ENCODE measurements around the gene PIGN. TPM values are rescaled to one million over a fixed set of nuclear protein-coding genes. Genes with fewer than 3 reads are reported as not detected.

The PIGN gene
- total and polyA plus RNA-seq, 2 donors (not counting 3 experiments of a cell fraction or from before 2014, with no cell fraction given) = 13.7 to 26.1 TPM

- Histone ChIP-seq H3K9ac (replicated peaks; ENCODE audit: extremely low read depth, insufficient read depth, low read length) (no peak overlapping the region), H3K27ac (ENCODE audit: insufficient read depth, low read depth, low read length) (no peak overlapping the region), H4K20me1 (replicated peaks; ENCODE audit: control insufficient read depth, extremely low read depth, insufficient read depth, low read length) (no peaks in the 10 kb centered on the region), H3K4me3 (replicated peaks in 1 of 3; ENCODE audit: insufficient read depth in 1 of 3, low read depth in 1 of 3, low read length in 3 of 3) (no peak overlapping the region), H3K4me1 (ENCODE audit: control insufficient read depth, extremely low read depth, insufficient read depth, low read length) (no peaks in the 10 kb centered on the region), H3K27me3 (ENCODE audit: control insufficient read depth in 2 of 2, insufficient read depth in 2 of 2, low read length in 2 of 2) (no peaks in the 10 kb centered on the region), H3K9me3 (replicated peaks; ENCODE audit: control insufficient read depth, insufficient read depth, low read length) (no peaks in the 10 kb centered on the region), H3K79me2 (ENCODE audit: control insufficient read depth, insufficient read depth, low read length) (no peaks in the 10 kb centered on the region), H2AFZ (ENCODE audit: low read depth, low read length) (no peak overlapping the region), H3K36me3 (ENCODE audit: control insufficient read depth in 2 of 2, extremely low read depth in 1 of 2, insufficient read depth in 2 of 2, low read length in 2 of 2) (peaks cover 2 to 12% of the 10 kb centered on the region in 2 experiments), H3K9me1 (replicated peaks; ENCODE audit: control insufficient read depth, extremely low read depth, insufficient read depth, low read length) (no peaks in the 10 kb centered on the region), H3K4me2 (ENCODE audit: insufficient read depth, low read length) (no peak overlapping the region)
- intact Hi-C loops (cut with micrococcal nuclease) (no loop called here), dilution Hi-C loops (cut with MboI; ENCODE audit: extremely low pct_ligation_motif_present, low sequenced_read_pairs) (no loop called here)
- DNase-seq (ENCODE audit: low read depth, low spot score) (no peak), FAIRE-seq (no peak)
- POLR2A ChIA-PET = no interaction called here
- no TSS peak for BruUV-seq (replicated peaks)
- CTCF ChIA-PET = no interaction called here
- no peak for TF ChIP-seq POLR2A (IDR thresholded peaks at IDR 0.05; ENCODE audit: low read depth, low read length)
- no peak for TF ChIP-seq POLR2AphosphoS5 (IDR thresholded peaks at IDR 0.05; ENCODE audit: insufficient read depth, low read depth, low read length)
These were observed 37.4 kb upstream of the PIGN start for GRCh38 chr18:62224229-62224628.

- no peak for DNase-seq (ENCODE audit: low read depth, low spot score)
- CTCF ChIA-PET = interaction anchor here (1.4 to 1.8 kb wide), 2 partner anchors 15 to 35 kb away, joined by 6 to 8 read pairs; no protein-coding TSS in a partner anchor
These were observed 27.9 kb upstream of the PIGN start for GRCh38 chr18:62214790-62215189.

More at GRCh38 chr18:62214790-62215189, 27.9 kb upstream of the PIGN start:
- no peaks in the 10 kb centered on the region for H4K20me1 ChIP-seq (replicated peaks; ENCODE audit: control insufficient read depth, extremely low read depth, insufficient read depth, low read length)
- BruUV-seq (replicated peaks) = no TSS peak
- no peak overlapping the region for H3K4me3 ChIP-seq (replicated peaks in 1 of 3; ENCODE audit: insufficient read depth in 1 of 3, low read depth in 1 of 3, low read length in 3 of 3)
- peaks cover 0 to 5% of the 10 kb centered on the region in 2 experiments for H3K36me3 ChIP-seq (ENCODE audit: control insufficient read depth in 2 of 2, extremely low read depth in 1 of 2, insufficient read depth in 2 of 2, low read length in 2 of 2)
- no peak overlapping the region for H3K4me2 ChIP-seq (ENCODE audit: insufficient read depth, low read length)
- no peaks in the 10 kb centered on the region for H3K9me3 ChIP-seq (replicated peaks; ENCODE audit: control insufficient read depth, insufficient read depth, low read length)
- FAIRE-seq = no peak
- no peak overlapping the region for H2AFZ ChIP-seq (ENCODE audit: low read depth, low read length)
- no peak overlapping the region for H3K27ac ChIP-seq (ENCODE audit: insufficient read depth, low read depth, low read length)
- H3K9me1 ChIP-seq (replicated peaks; ENCODE audit: control insufficient read depth, extremely low read depth, insufficient read depth, low read length) = no peaks in the 10 kb centered on the region
- intact Hi-C loops (cut with micrococcal nuclease) = no loop called here
- dilution Hi-C loops (cut with MboI; ENCODE audit: extremely low pct_ligation_motif_present, low sequenced_read_pairs) = no loop called here
- no peak overlapping the region for H3K9ac ChIP-seq (replicated peaks; ENCODE audit: extremely low read depth, insufficient read depth, low read length)
- H3K4me1 ChIP-seq (ENCODE audit: control insufficient read depth, extremely low read depth, insufficient read depth, low read length) = no peaks in the 10 kb centered on the region
- H3K79me2 ChIP-seq (ENCODE audit: control insufficient read depth, insufficient read depth, low read length) = peaks cover 15% of the 10 kb centered on the region
- no peaks in the 10 kb centered on the region for H3K27me3 ChIP-seq (ENCODE audit: control insufficient read depth in 2 of 2, insufficient read depth in 2 of 2, low read length in 2 of 2)
- TF ChIP-seq FOS (IDR thresholded peaks at IDR 0.05; ENCODE audit: borderline replicate concordance, insufficient read depth, low read length) = no peak
- no peak for TF ChIP-seq CTCF (IDR thresholded peaks at IDR 0.05; ENCODE audit: extremely low read depth in 1 of 2, insufficient read depth in 1 of 2, low read depth in 1 of 2, low read length in 2 of 2)
- POLR2A ChIA-PET = no interaction called here

Measured in endothelial cell of umbilical vein (primary cell).